GM12878 (cell line): Measurements from ENCODE around the gene CTCFL.

ENCODE experiments used
- CHD1 ChIP-seq: IDR thresholded peaks from 2 replicates; pipeline ENCODE4 v1.6.1; 2012; ENCODE audit warnings: low read depth, low read length, improper control_type of control experiment
- CHD2 ChIP-seq: IDR thresholded peaks from 2 replicates; pipeline ENCODE4 v1.6.1; 2011; ENCODE audit warnings: low read depth, low read length, improper control_type of control experiment, borderline replicate concordance
- CTCF ChIP-seq, 3 experiments: IDR thresholded peaks in 2 of 3; conservative IDR thresholded peaks in 1 of 3; 2 replicates each; pipeline ENCODE4 v1.5.1; 2011; ENCODE audit warnings: low read depth in 3 of 3, low read length in 3 of 3, mild to moderate bottlenecking in 3 of 3, control low read depth in 2 of 3, moderate library complexity in 2 of 3, inconsistent platforms in 1 of 3, mixed read lengths in 1 of 3; ENCODE audit not compliant: control insufficient read depth in 2 of 3, insufficient read depth in 1 of 3; ENCODE audit errors: extremely low read depth in 1 of 3
- GATAD2B ChIP-seq: fragments of 450-650 bp; conservative IDR thresholded peaks from 2 replicates; pipeline ENCODE4 v1.6.1; 2017; ENCODE audit warnings: low read depth, mild to moderate bottlenecking, moderate library complexity
- POLR2A ChIP-seq: IDR thresholded peaks from 2 replicates; pipeline ENCODE4 v1.6.1; 2011; ENCODE audit warnings: low read depth, mild to moderate bottlenecking, low read length
- RCOR1 ChIP-seq: conservative IDR thresholded peaks from 2 replicates; pipeline ENCODE4 v1.6.1; 2012; ENCODE audit warnings: low read depth, low read length, improper control_type of control experiment
- RFX5 ChIP-seq: IDR thresholded peaks from 2 replicates; pipeline ENCODE4 v1.6.1; 2011; ENCODE audit warnings: low read depth, low read length, improper control_type of control experiment
- TCF3 ChIP-seq: IDR thresholded peaks from 2 replicates; pipeline ENCODE4 v1.6.1; 2012; ENCODE audit warnings: low read depth, mild to moderate bottlenecking, low read length, borderline replicate concordance; ENCODE audit not compliant: insufficient read depth

- TF ChIP-seq TCF3 (no peak), POLR2A (no peak), GATAD2B (no peak), CTCF (IDR thresholded peaks at IDR 0.05 in 2 of 3, conservative IDR thresholded peaks at IDR 0.05 in 1 of 3; ENCODE audit: control insufficient read depth in 2 of 3, extremely low read depth in 1 of 3, insufficient read depth in 1 of 3, low read depth in 3 of 3, low read length in 3 of 3) (no peak), CHD1 (no peak), CHD2 (no peak), RFX5 (no peak), RCOR1 (no peak)
Observed at GRCh38 chr20:57495978-57496377, 29.0 kb downstream of the CTCFL start.
